ENCODE results near the gene SCN4A. TPM values are rescaled to one million over a fixed set of nuclear protein-coding genes. Genes with fewer than 3 reads are reported as not detected.
A peak's percentile ranks its signal among the peaks of the same experiment; 100 is the strongest.
"Not testable (repeated sequence)": the region's sequence is repeated elsewhere in the genome, so short reads cannot be mapped to it uniquely, and the experiment has no call there.

Gene SCN4A
- total and polyA plus RNA-seq, 7 donors, result 3.8 to 137 (median 45.9) TPM

DNA sequence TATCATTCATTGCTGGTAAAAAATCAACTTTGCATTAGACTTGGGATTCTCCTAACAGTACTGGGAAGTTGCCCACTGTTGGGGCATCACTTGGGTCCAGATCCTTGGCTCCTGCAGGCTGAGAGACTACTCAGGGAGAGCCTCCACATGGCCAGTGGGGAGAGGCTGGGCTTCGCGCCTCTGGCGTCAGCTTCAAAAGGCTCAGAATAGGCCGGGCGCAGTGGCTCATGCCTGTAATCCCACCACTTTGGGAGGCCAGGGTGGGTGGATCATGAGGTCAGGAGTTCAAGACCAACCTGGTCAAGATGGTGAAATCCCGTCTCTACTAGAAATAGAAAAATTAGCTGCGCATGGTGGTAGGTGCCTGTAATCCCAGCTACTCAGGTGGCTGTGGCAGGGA is 58.2 kb downstream of the SCN4A start:
- TF ChIP-seq CTCF (IDR thresholded peaks at IDR 0.05), result no peak
- H3K4me1 ChIP-seq, result no peaks in the 10 kb centered on the region
- H3K4me3 ChIP-seq, result no peak overlapping the region
- DNase-seq (no peak), ATAC-seq (no peak)
- no peaks in the 10 kb centered on the region for H3K36me3 ChIP-seq (ENCODE audit: insufficient read depth in 1 of 2, low read depth in 1 of 2)
- H3K9me3 ChIP-seq, result no peaks in the 10 kb centered on the region
- intact Hi-C loops (cut with DNase I), result loop anchor here (5.0 to 10.0 kb wide), 3 partner anchors 113 to 220 kb away; partner anchors contain the start of gene ERN1 (in 2 of the 2)
- H3K27ac ChIP-seq, result no peak overlapping the region
- WGBS, 3 donors, result 88 to 93% (median 92%) methylated on average over 7 of the region's 7 CpGs
- no peaks in the 10 kb centered on the region for H3K27me3 ChIP-seq (ENCODE audit: insufficient read depth in 3 of 3, low read length in 2 of 3)

DNA sequence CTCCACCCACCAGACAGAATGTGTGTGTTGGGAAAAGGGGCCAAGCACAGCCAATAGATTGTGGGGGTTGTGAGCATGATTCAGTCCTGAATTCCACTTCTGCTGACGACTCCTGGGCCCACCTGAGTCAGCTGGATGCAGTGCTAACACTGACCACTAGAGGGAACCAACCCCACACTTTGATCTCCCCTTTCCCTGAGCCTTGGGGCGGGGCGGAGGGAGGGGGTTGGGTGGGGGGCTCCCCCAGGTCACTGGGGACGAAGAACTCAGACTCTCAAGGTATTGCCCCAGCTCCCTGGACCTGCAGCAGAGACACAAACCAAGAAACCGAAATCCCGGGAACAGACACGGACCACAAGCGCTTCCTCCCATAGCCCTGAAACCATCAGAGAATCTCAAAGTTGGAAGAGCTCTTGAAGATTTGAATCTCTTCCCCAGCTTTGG is 61.0 kb downstream of the SCN4A start:
- Histone ChIP-seq H3K27me3 (ENCODE audit: insufficient read depth in 3 of 3, low read length in 2 of 3) (no peaks in the 10 kb centered on the region), H3K9me3 (no peaks in the 10 kb centered on the region), H3K36me3 (ENCODE audit: insufficient read depth in 1 of 2, low read depth in 1 of 2) (no peaks in the 10 kb centered on the region), H3K27ac (no peak overlapping the region), H3K4me3 (no peak overlapping the region), H3K4me1 (no peaks in the 10 kb centered on the region)
- ATAC-seq (peak; percentile 81 to 89 (median 82)), DNase-seq (no peak)
- peak; percentile 84 for TF ChIP-seq CTCF (IDR thresholded peaks at IDR 0.05)
- 36 to 56% (median 42%) methylated on average over 6 to 8 of the region's 8 CpGs for WGBS, 3 donors
- intact Hi-C loops (cut with DNase I), result loop anchor here (5.0 to 10.0 kb wide), 3 partner anchors 116 to 223 kb away; partner anchors contain the start of gene ERN1 (in 2 of the 2)

GRCh38 chr17:63911041-63911635 is 61.6 kb downstream of the SCN4A start, which contains the start of gene CSHL1:
Gene CSHL1, minus strand, starts transcription at chr17:63911258. Its CDS starts 62 bp downstream, at chr17:63911196.
- 67 to 78% (median 70%) methylated on average over 15 of the region's 15 CpGs for WGBS, 3 donors
- intact Hi-C loops (cut with DNase I), result loop anchor here (5.0 to 10.0 kb wide), 3 partner anchors 116 to 224 kb away; partner anchors contain the start of gene ERN1 (in 2 of the 2)
- Histone ChIP-seq H3K27ac (no peak within 1 kb of the TSS), H3K9me3 (no peaks in the 10 kb centered on the region), H3K27me3 (ENCODE audit: insufficient read depth in 3 of 3, low read length in 2 of 3) (no peaks in the 10 kb centered on the region), H3K4me3 (no peak within 1 kb of the TSS), H3K4me1 (no peaks in the 10 kb centered on the region), H3K36me3 (ENCODE audit: insufficient read depth in 1 of 2, low read depth in 1 of 2) (no peaks in the 10 kb centered on the region)
- ATAC-seq (no peak), DNase-seq (no peak)
- no peak for TF ChIP-seq CTCF (IDR thresholded peaks at IDR 0.05)

- H3K4me1 ChIP-seq, result no peaks in the 10 kb centered on the region
- no peak overlapping the region for H3K27ac ChIP-seq
- H3K9me3 ChIP-seq, result no peaks in the 10 kb centered on the region
- WGBS, 3 donors, result 81 to 87% (median 83%) methylated on average over 14 of the region's 14 CpGs
- TF ChIP-seq CTCF (IDR thresholded peaks at IDR 0.05), result no peak
- no peak for ATAC-seq
- no peaks in the 10 kb centered on the region for H3K27me3 ChIP-seq (ENCODE audit: insufficient read depth in 3 of 3, low read length in 2 of 3)
- no peak overlapping the region for H3K4me3 ChIP-seq
- DNase-seq, result no peak
- intact Hi-C loops (cut with DNase I), result loop anchor here (5.0 to 10.0 kb wide), 3 partner anchors 117 to 225 kb away; partner anchors contain the start of gene ERN1 (in 2 of the 2)
- no peaks in the 10 kb centered on the region for H3K36me3 ChIP-seq (ENCODE audit: insufficient read depth in 1 of 2, low read depth in 1 of 2)
These were observed 62.6 kb downstream of the SCN4A start for GRCh38 chr17:63910096-63910495.

GRCh38 chr17:63909586-63909985 is 63.1 kb downstream of the SCN4A start:
- H3K36me3 ChIP-seq (ENCODE audit: insufficient read depth in 1 of 2, low read depth in 1 of 2); H3K27ac ChIP-seq; DNase-seq; H3K4me1 ChIP-seq; ATAC-seq; H3K9me3 ChIP-seq; intact Hi-C loops (cut with DNase I); H3K27me3 ChIP-seq (ENCODE audit: insufficient read depth in 3 of 3, low read length in 2 of 3); H3K4me3 ChIP-seq: not testable (repeated sequence)
- WGBS, 3 donors, result 91 to 95% (median 93%) methylated on average over 9 to 10 of the region's 10 CpGs

Measured in psoas muscle (tissue), 8 donors.